Kidney glomerular epithelial cell (primary cell): Measurements from ENCODE around the gene ETS1.
A peak's percentile ranks its signal among the peaks of the same experiment; 100 is the strongest.

Source experiments
- DNase-seq: peaks from one replicate; lab custom pipeline; 2025; lab: John Stamatoyannopoulos, UW

ETS1 gene

GRCh38 chr11:128619007-128619406 is 31.6 kb upstream of the ETS1 start:
- no peak for DNase-seq

GRCh38 chr11:128618603-128619002 is 31.2 kb upstream of the ETS1 start:
- DNase-seq: no peak

- no peak for DNase-seq
Measured at GRCh38 chr11:128616161-128616560, 28.8 kb upstream of the ETS1 start.

GRCh38 chr11:128615612-128616011 is 28.3 kb upstream of the ETS1 start:
- DNase-seq: no peak

GRCh38 chr11:128615076-128615475 is 27.7 kb upstream of the ETS1 start:
- no peak for DNase-seq

GRCh38 chr11:128614026-128614425 is 26.7 kb upstream of the ETS1 start:
- no peak for DNase-seq

GRCh38 chr11:128613300-128613995 is 26.1 kb upstream of the ETS1 start:
- DNase-seq: no peak

- no peak for DNase-seq
Measured at GRCh38 chr11:128610721-128611617, 23.6 kb upstream of the ETS1 start.

GRCh38 chr11:128609785-128610184 is 22.4 kb upstream of the ETS1 start:
- no peak for DNase-seq

GRCh38 chr11:128608746-128609407 is 21.5 kb upstream of the ETS1 start:
- DNase-seq: no peak

GRCh38 chr11:128607819-128608218 is 20.5 kb upstream of the ETS1 start:
- no peak for DNase-seq

- no peak for DNase-seq
Measured at GRCh38 chr11:128604723-128605122, 17.4 kb upstream of the ETS1 start.

GRCh38 chr11:128603752-128604414 is 16.5 kb upstream of the ETS1 start:
- DNase-seq: no peak

- DNase-seq: no peak
Measured at GRCh38 chr11:128603003-128603696, 15.8 kb upstream of the ETS1 start.

- DNase-seq: no peak
Measured at GRCh38 chr11:128599729-128600128, 12.4 kb upstream of the ETS1 start.

- no peak for DNase-seq
Measured at GRCh38 chr11:128598506-128599150, 11.3 kb upstream of the ETS1 start.

GRCh38 chr11:128598096-128598495 is 10.7 kb upstream of the ETS1 start:
- DNase-seq: no peak

GRCh38 chr11:128597209-128597608 is 9.9 kb upstream of the ETS1 start:
- DNase-seq: no peak

- DNase-seq: no peak
Measured at GRCh38 chr11:128596250-128596649, 8.9 kb upstream of the ETS1 start.

- DNase-seq: no peak
Measured at GRCh38 chr11:128595775-128596174, 8.4 kb upstream of the ETS1 start.

- peak; percentile 68 for DNase-seq
Measured at GRCh38 chr11:128595221-128595620, 7.9 kb upstream of the ETS1 start.
